ENCODE measurements around the gene AGFG2. TPM values are rescaled to one million over a fixed set of nuclear protein-coding genes. Genes with fewer than 3 reads are reported as not detected.

AGFG2 gene
- polyA plus RNA-seq, 1 experiment: 5.7 TPM

GRCh38 chr7:100566018-100566531, 27.1 kb downstream of the AGFG2 start:
- peaks cover 2% of the 10 kb centered on the region for H3K27me3 ChIP-seq (ENCODE audit: control insufficient read depth, insufficient read depth, low read length)
- ChIA-PET POLR2A (interaction anchor here (1.2 kb wide), 1 partner anchor 20 kb away, joined by 4 read pairs; the partner anchor contains the start of genes FBXO24 and LRCH4), CTCF (interaction anchor here (0.6 to 3.2 kb wide), 7 partner anchors 11 to 125 kb away, joined by 3 to 30 read pairs (median 10); partner anchors contain the start of genes FBXO24, LRCH4 and SPACDR)
- TF ChIP-seq, protein P1, sequence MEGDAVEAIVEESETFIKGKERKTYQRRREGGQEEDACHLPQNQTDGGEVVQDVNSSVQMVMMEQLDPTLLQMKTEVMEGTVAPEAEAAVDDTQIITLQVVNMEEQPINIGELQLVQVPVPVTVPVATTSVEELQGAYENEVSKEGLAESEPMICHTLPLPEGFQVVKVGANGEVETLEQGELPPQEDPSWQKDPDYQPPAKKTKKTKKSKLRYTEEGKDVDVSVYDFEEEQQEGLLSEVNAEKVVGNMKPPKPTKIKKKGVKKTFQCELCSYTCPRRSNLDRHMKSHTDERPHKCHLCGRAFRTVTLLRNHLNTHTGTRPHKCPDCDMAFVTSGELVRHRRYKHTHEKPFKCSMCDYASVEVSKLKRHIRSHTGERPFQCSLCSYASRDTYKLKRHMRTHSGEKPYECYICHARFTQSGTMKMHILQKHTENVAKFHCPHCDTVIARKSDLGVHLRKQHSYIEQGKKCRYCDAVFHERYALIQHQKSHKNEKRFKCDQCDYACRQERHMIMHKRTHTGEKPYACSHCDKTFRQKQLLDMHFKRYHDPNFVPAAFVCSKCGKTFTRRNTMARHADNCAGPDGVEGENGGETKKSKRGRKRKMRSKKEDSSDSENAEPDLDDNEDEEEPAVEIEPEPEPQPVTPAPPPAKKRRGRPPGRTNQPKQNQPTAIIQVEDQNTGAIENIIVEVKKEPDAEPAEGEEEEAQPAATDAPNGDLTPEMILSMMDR (IDR thresholded peaks at IDR 0.05; ENCODE audit: low read depth, low read length): no peak
- no peak overlapping the region for H3K27ac ChIP-seq (ENCODE audit: low read depth, low read length)
- no peak overlapping the region for H3K4me3 ChIP-seq (ENCODE audit: low read depth, low read length)
- no peak for DNase-seq (ENCODE audit: low read depth, low spot score)
- H3K9me3 ChIP-seq (ENCODE audit: control insufficient read depth, insufficient read depth, low read length): no peaks in the 10 kb centered on the region; the same call in 1 of the 2 replicates

DNA sequence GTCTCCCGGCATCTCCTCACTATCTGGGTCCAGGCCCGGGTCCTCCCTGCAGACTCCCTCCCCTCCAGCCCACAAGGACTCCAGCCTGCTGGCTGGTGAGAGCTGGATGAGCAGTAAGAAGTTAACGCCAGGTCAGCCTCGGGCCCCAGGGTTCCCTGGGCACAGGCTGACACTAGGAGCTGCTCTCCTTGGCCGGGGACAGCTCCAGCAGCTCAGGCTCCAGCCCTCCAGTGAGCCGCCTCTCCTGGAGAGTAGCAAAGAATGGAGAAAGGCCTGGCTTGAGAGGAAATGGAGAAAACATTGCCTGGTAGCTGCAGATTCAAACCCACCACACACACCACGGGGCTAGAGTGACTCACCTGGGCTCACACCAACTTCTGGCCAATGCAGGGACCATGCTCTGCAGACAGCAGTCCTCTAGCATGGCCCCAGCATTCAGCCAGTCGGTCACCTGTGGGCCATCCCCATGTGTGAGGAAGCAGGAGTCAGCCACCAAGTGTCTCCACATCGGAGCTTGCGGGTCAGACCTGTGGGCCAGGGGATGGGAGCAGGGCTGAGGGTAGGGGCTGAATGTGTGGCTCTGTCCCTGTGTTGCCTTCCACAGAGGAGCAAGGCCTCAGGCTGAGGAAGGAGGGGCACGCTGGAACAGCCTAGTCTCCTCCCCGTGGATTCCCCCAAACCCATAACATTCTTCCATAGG, 28.2 kb downstream of the AGFG2 start:
- TF ChIP-seq, protein P1 (IDR thresholded peaks at IDR 0.05; ENCODE audit: low read depth, low read length): no peak
- CTCF ChIA-PET: no interaction called here
- Histone ChIP-seq H3K4me3 (ENCODE audit: low read depth, low read length) (no peak overlapping the region), H3K27me3 (ENCODE audit: control insufficient read depth, insufficient read depth, low read length) (peaks cover 2% of the 10 kb centered on the region), H3K27ac (ENCODE audit: low read depth, low read length) (peak overlapping the region; percentile 31), H3K9me3 (ENCODE audit: control insufficient read depth, insufficient read depth, low read length) (no peaks in the 10 kb centered on the region; the same call in 1 of the 2 replicates)
- no peak for DNase-seq (ENCODE audit: low read depth, low spot score)
- POLR2A ChIA-PET: interaction anchor here (1.2 kb wide), 1 partner anchor 19 kb away, joined by 4 read pairs; the partner anchor contains the start of genes FBXO24 and LRCH4

DNA sequence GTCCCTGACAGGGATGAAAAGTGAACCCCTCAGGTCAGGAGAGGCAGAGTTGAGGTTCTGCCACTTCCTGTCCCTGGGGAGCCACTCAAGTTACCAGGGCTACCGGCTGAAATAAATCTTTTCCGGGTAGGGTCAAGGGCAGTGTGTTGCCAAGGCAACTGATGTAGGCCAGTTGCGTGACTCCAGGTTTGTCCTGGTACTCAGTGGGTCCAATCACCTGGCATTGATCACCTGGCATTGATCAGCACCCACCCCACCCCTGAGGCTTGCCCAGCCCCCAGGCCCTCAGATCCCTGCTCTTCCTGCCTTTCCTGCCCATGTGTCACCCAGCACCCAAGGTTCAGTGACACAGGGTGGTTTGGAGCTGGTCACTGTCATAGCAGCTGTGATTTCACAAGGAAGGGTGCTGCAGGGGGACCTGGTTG, 28.8 kb downstream of the AGFG2 start:
- DNase-seq (ENCODE audit: low read depth, low spot score): no peak
- TF ChIP-seq, protein P1 (IDR thresholded peaks at IDR 0.05; ENCODE audit: low read depth, low read length): no peak
- POLR2A ChIA-PET: no interaction called here
- Histone ChIP-seq H3K9me3 (ENCODE audit: control insufficient read depth, insufficient read depth, low read length) (no peaks in the 10 kb centered on the region; the same call in 1 of the 2 replicates), H3K27me3 (ENCODE audit: control insufficient read depth, insufficient read depth, low read length) (peaks cover 2% of the 10 kb centered on the region), H3K27ac (ENCODE audit: low read depth, low read length) (no peak overlapping the region), H3K4me3 (ENCODE audit: low read depth, low read length) (no peak overlapping the region)
- CTCF ChIA-PET: no interaction called here

- Histone ChIP-seq H3K27ac (ENCODE audit: low read depth, low read length) (no peak overlapping the region), H3K4me3 (ENCODE audit: low read depth, low read length) (no peak overlapping the region), H3K9me3 (ENCODE audit: control insufficient read depth, insufficient read depth, low read length) (no peaks in the 10 kb centered on the region; the same call in 1 of the 2 replicates), H3K27me3 (ENCODE audit: control insufficient read depth, insufficient read depth, low read length) (peaks cover 2% of the 10 kb centered on the region)
- ChIA-PET POLR2A (no interaction called here), CTCF (interaction anchor here (0.7 to 1.9 kb wide), 3 partner anchors 9 to 103 kb away, joined by 3 to 12 read pairs (median 4); no protein-coding TSS in a partner anchor)
- TF ChIP-seq, protein P1 (IDR thresholded peaks at IDR 0.05; ENCODE audit: low read depth, low read length): no peak
- no peak for DNase-seq (ENCODE audit: low read depth, low spot score)
These were observed 29.3 kb downstream of the AGFG2 start for GRCh38 chr7:100568176-100568895.
